Measurements from ENCODE around the gene SWSAP1. TPM values are rescaled to one million over a fixed set of nuclear protein-coding genes. Genes with fewer than 3 reads are reported as not detected.
A peak's percentile ranks its signal among the peaks of the same experiment; 100 is the strongest.

The SWSAP1 gene
- total RNA-seq, 2 donors from 2014 or later: 2.2 to 2.8 TPM

GRCh38 chr19:11355160-11356073, 19.0 kb upstream of the SWSAP1 start, which contains the start of gene PLPPR2:
Gene PLPPR2 (plus strand): TSS chr19:11355432. CDS start chr19:11357674, 2,242 bp downstream.
- 13 to 40% methylated on average over 4 to 52 of the region's 62 CpGs for WGBS, 2 experiments (ENCODE audit: insufficient coverage in 1 of 2, insufficient read length in 1 of 2)
- peak within 1 kb of the TSS; percentile 71 for H3K4me3 ChIP-seq (ENCODE audit: low read length)
- no peak within 1 kb of the TSS for H3K9ac ChIP-seq (ENCODE audit: extremely low read depth, low read length, poor library complexity, severe bottlenecking)
- Mint-ChIP-seq H3K4me1 (peaks cover 4% of the 10 kb centered on the region), H3K4me3 (peak within 1 kb of the TSS; percentile 44), H3K27ac (no peak within 1 kb of the TSS), H3K9me3 (no peaks in the 10 kb centered on the region), H3K27me3 (ENCODE audit: insufficient read depth) (peaks cover 67% of the 10 kb centered on the region), H3K36me3 (ENCODE audit: low read depth) (no peaks in the 10 kb centered on the region)
- peak; percentile 98 for DNase-seq
- no peak within 1 kb of the TSS for H3K27ac ChIP-seq (ENCODE audit: low read depth, low read length)
- H3K4me1 ChIP-seq (ENCODE audit: control insufficient read depth, insufficient read depth, low read length): no peaks in the 10 kb centered on the region
- H3K9me3 ChIP-seq (ENCODE audit: control insufficient read depth, low read length): no peaks in the 10 kb centered on the region
- H3K36me3 ChIP-seq (ENCODE audit: control insufficient read depth, insufficient read depth, low read length): no peaks in the 10 kb centered on the region
- no peak for TF ChIP-seq CTCF (conservative IDR thresholded peaks at IDR 0.05)
- H3K27me3 ChIP-seq (ENCODE audit: control insufficient read depth, insufficient read depth, low read length, poor library complexity, severe bottlenecking): peaks cover 7% of the 10 kb centered on the region

- H3K36me3 Mint-ChIP-seq (ENCODE audit: low read depth): no peaks in the 10 kb centered on the region
- Histone ChIP-seq H3K27me3 (ENCODE audit: control insufficient read depth, insufficient read depth, low read length, poor library complexity, severe bottlenecking) (peaks cover 10% of the 10 kb centered on the region), H3K36me3 (ENCODE audit: control insufficient read depth, insufficient read depth, low read length) (no peaks in the 10 kb centered on the region), H3K4me1 (ENCODE audit: control insufficient read depth, insufficient read depth, low read length) (no peaks in the 10 kb centered on the region), H3K4me3 (ENCODE audit: low read length) (peak overlapping the region; percentile 71), H3K9ac (ENCODE audit: extremely low read depth, low read length, poor library complexity, severe bottlenecking) (no peak overlapping the region), H3K9me3 (ENCODE audit: control insufficient read depth, low read length) (no peaks in the 10 kb centered on the region), H3K27ac (ENCODE audit: low read depth, low read length) (no peak overlapping the region)
- TF ChIP-seq CTCF (conservative IDR thresholded peaks at IDR 0.05): no peak
- WGBS, 2 experiments (ENCODE audit: insufficient coverage in 1 of 2, insufficient read length in 1 of 2): 63 to 85% methylated on average over 2 to 6 of the region's 6 CpGs
- DNase-seq: no peak
- H3K9me3 Mint-ChIP-seq: no peaks in the 10 kb centered on the region
- peaks cover 4% of the 10 kb centered on the region for H3K4me1 Mint-ChIP-seq
- no peak overlapping the region for H3K27ac Mint-ChIP-seq
- H3K4me3 Mint-ChIP-seq: peak overlapping the region; percentile 44
- H3K27me3 Mint-ChIP-seq (ENCODE audit: insufficient read depth): peaks cover 69% of the 10 kb centered on the region
Observed at GRCh38 chr19:11356074-11356397, 18.4 kb upstream of the SWSAP1 start.

- 87 to 93% methylated on average over 4 to 11 of the region's 11 CpGs for WGBS, 2 experiments (ENCODE audit: insufficient coverage in 1 of 2, insufficient read length in 1 of 2)
- no peak overlapping the region for H3K27ac Mint-ChIP-seq
- H3K9ac ChIP-seq (ENCODE audit: extremely low read depth, low read length, poor library complexity, severe bottlenecking): no peak overlapping the region
Observed at GRCh38 chr19:11356676-11357550, 17.6 kb upstream of the SWSAP1 start.

More at GRCh38 chr19:11356676-11357550, 17.6 kb upstream of the SWSAP1 start:
- H3K27me3 ChIP-seq (ENCODE audit: control insufficient read depth, insufficient read depth, low read length, poor library complexity, severe bottlenecking): peaks cover 12% of the 10 kb centered on the region
- Mint-ChIP-seq H3K27me3 (ENCODE audit: insufficient read depth) (peaks cover 71% of the 10 kb centered on the region), H3K9me3 (no peaks in the 10 kb centered on the region), H3K4me1 (peaks cover 4% of the 10 kb centered on the region), H3K36me3 (ENCODE audit: low read depth) (no peaks in the 10 kb centered on the region), H3K4me3 (no peak overlapping the region)
- no peak overlapping the region for H3K4me3 ChIP-seq (ENCODE audit: low read length)
- DNase-seq: no peak
- H3K4me1 ChIP-seq (ENCODE audit: control insufficient read depth, insufficient read depth, low read length): no peaks in the 10 kb centered on the region
- no peaks in the 10 kb centered on the region for H3K9me3 ChIP-seq (ENCODE audit: control insufficient read depth, low read length)
- no peak for TF ChIP-seq CTCF (conservative IDR thresholded peaks at IDR 0.05)
- H3K27ac ChIP-seq (ENCODE audit: low read depth, low read length): no peak overlapping the region
- no peaks in the 10 kb centered on the region for H3K36me3 ChIP-seq (ENCODE audit: control insufficient read depth, insufficient read depth, low read length)
